Activated effector memory CD4-positive, alpha-beta T cell treated with Interleukin-2 at 50 U/mL for 16 hours (primary cell): ENCODE results near the gene PTPRCAP.

Source experiments
- DNase-seq: peaks from one replicate; pipeline ENCODE4 v3.0.0-alpha.2; 2020

Gene PTPRCAP

GRCh38 chr11:67423891-67424613 lies 13.4 kb downstream of the PTPRCAP start:
- DNase-seq: no peak

- DNase-seq: no peak
Observed at GRCh38 chr11:67423466-67423865, 14.0 kb downstream of the PTPRCAP start.

- DNase-seq: no peak
Observed at GRCh38 chr11:67422891-67423290, 14.6 kb downstream of the PTPRCAP start.

GRCh38 chr11:67421430-67422031 lies 16.0 kb downstream of the PTPRCAP start:
- DNase-seq: no peak

GRCh38 chr11:67420646-67421429 lies 16.6 kb downstream of the PTPRCAP start:
- DNase-seq: peak; percentile 98

- no peak for DNase-seq
Observed at GRCh38 chr11:67420147-67420645, 17.3 kb downstream of the PTPRCAP start.

GRCh38 chr11:67419325-67420049 lies 18.0 kb downstream of the PTPRCAP start:
- no peak for DNase-seq

GRCh38 chr11:67418476-67419281 lies 18.8 kb downstream of the PTPRCAP start:
- DNase-seq: no peak

GRCh38 chr11:67417425-67417824 lies 20.1 kb downstream of the PTPRCAP start:
- no peak for DNase-seq

- DNase-seq: peak; percentile 84
Observed at GRCh38 chr11:67416416-67417335, 20.8 kb downstream of the PTPRCAP start.

- DNase-seq: no peak
Observed at GRCh38 chr11:67415501-67416304, 21.8 kb downstream of the PTPRCAP start, which contains the start of gene CARNS1. CARNS1 (plus strand) TSS chr11:67415678; CDS start chr11:67416200, 522 bp downstream.

GRCh38 chr11:67413266-67413849 lies 24.1 kb downstream of the PTPRCAP start:
- DNase-seq: no peak

- DNase-seq: no peak
Observed at GRCh38 chr11:67412495-67413179, 24.8 kb downstream of the PTPRCAP start.

GRCh38 chr11:67411785-67412152 lies 25.7 kb downstream of the PTPRCAP start:
- no peak for DNase-seq

- DNase-seq: no peak
Observed at GRCh38 chr11:67410984-67411784, 26.3 kb downstream of the PTPRCAP start.

- no peak for DNase-seq
Observed at GRCh38 chr11:67410369-67410831, 27.1 kb downstream of the PTPRCAP start.

- no peak for DNase-seq
Observed at GRCh38 chr11:67409781-67410368, 27.6 kb downstream of the PTPRCAP start.

GRCh38 chr11:67409261-67409666 lies 28.2 kb downstream of the PTPRCAP start:
- DNase-seq: peak; percentile 74
